H1 (cell line): ENCODE measurements around the gene CMKLR1. TPM values are rescaled to one million over a fixed set of nuclear protein-coding genes. Genes with fewer than 3 reads are reported as not detected.

ENCODE experiments used
- CTCF ChIA-PET: fragments of 300-600 bp; sonication (Branson Sonifier 250); formaldehyde crosslinking; loops from one replicate; lab custom pipeline; 2021; ENCODE audit not compliant: partially characterized antibody; lab: Charles Lee
- POLR2A ChIA-PET: fragments of 300-600 bp; sonication (Branson Sonifier 250); formaldehyde crosslinking; loops from one replicate; lab custom pipeline; 2021; ENCODE audit warnings: inconsistent platforms; ENCODE audit not compliant: partially characterized antibody; lab: Charles Lee
- DNase-seq, 2 experiments: peaks; one replicate each; pipeline versions ENCODE4 v3.0.0 to v3.0.0-alpha.2; 2010 to 2022; ENCODE audit warnings: low spot score in 2 of 2, low read depth in 1 of 2, mixed read lengths in 1 of 2
- FAIRE-seq: peaks from 2 replicates; lab custom pipeline; 2011; peaks lifted over from hg19 to GRCh38; lab: Jason Lieb, UNC
- H2AFZ ChIP-seq: 2 replicates; pipeline ENCODE4 v1.8.1; 2012; ENCODE audit warnings: low read length, inconsistent platforms
- H2AK5ac ChIP-seq: 2 replicates; pipeline ENCODE4 v1.6.1; 2013; ENCODE audit warnings: low read depth, low read length
- H2BK120ac ChIP-seq: replicated peaks from 2 replicates; pipeline ENCODE3; 2013; ENCODE audit warnings: low read depth, low read length, inconsistent platforms
- H2BK12ac ChIP-seq: 2 replicates; pipeline ENCODE4 v1.6.1; 2013; ENCODE audit warnings: low read depth, low read length
- H2BK15ac ChIP-seq: 2 replicates; pipeline ENCODE4 v1.6.1; 2013; ENCODE audit warnings: low read length
- H2BK20ac ChIP-seq: 2 replicates; pipeline ENCODE4 v1.6.1; 2013; ENCODE audit warnings: low read length
- H2BK5ac ChIP-seq: 2 replicates; pipeline ENCODE4 v1.6.1; 2013; ENCODE audit warnings: low read depth, low read length
- H3K14ac ChIP-seq: 2 replicates; pipeline ENCODE4 v1.6.1; 2013; ENCODE audit warnings: inconsistent platforms; ENCODE audit not compliant: insufficient read length
- H3K18ac ChIP-seq: 2 replicates; pipeline ENCODE4 v1.6.1; 2013; ENCODE audit warnings: low read length; ENCODE audit errors: extremely low read depth
- H3K23ac ChIP-seq: 2 replicates; pipeline ENCODE4 v1.6.1; 2013; ENCODE audit warnings: inconsistent platforms; ENCODE audit not compliant: insufficient read length
- H3K23me2 ChIP-seq: 2 replicates; pipeline ENCODE4 v1.6.1; 2013; ENCODE audit warnings: low read depth, low read length
- H3K27ac ChIP-seq: 2 replicates; pipeline ENCODE4 v1.6.1; 2011; ENCODE audit warnings: low read depth, low read length, inconsistent platforms
- H3K27me3 ChIP-seq, 4 experiments: replicated peaks in 1 of 4; 1 replicate in 1 of 4; 2 replicates in 3 of 4; pipeline versions ENCODE4 v1.6.1 to v1.8.1; 2011 to 2013; ENCODE audit warnings: low read length in 3 of 4, mild to moderate bottlenecking in 3 of 4, inconsistent platforms in 2 of 4, mixed read lengths in 2 of 4, moderate library complexity in 1 of 4; ENCODE audit not compliant: control insufficient read depth in 3 of 4, insufficient read depth in 3 of 4; ENCODE audit errors: extremely low read depth in 1 of 4
- H3K36me3 ChIP-seq, 4 experiments: 2 replicates each; pipeline versions ENCODE4 v1.6.1 to v1.8.1; 2011 to 2013; ENCODE audit warnings: mild to moderate bottlenecking in 4 of 4, low read length in 3 of 4, moderate library complexity in 2 of 4, control low read depth in 1 of 4, inconsistent platforms in 1 of 4; ENCODE audit not compliant: insufficient read depth in 4 of 4, control insufficient read depth in 2 of 4
- H3K4ac ChIP-seq: replicated peaks from 2 replicates; pipeline ENCODE3; 2013; ENCODE audit warnings: low read length, low read depth, mixed read lengths, inconsistent platforms; ENCODE audit not compliant: insufficient read length
- H3K4me1 ChIP-seq, 4 experiments: replicated peaks in 1 of 4; 1 replicate in 1 of 4; 2 replicates in 3 of 4; pipeline versions ENCODE4 v1.6.1 to v1.8.1; 2011 to 2013; ENCODE audit warnings: low read length in 3 of 4, inconsistent platforms in 2 of 4, mixed read lengths in 1 of 4; ENCODE audit not compliant: insufficient read depth in 4 of 4, control insufficient read depth in 3 of 4
- H3K4me2 ChIP-seq, 2 experiments: 2 replicates each; pipeline versions ENCODE4 v1.6.1 to v1.8.1; 2011 to 2013; ENCODE audit warnings: low read depth in 2 of 2, low read length in 2 of 2, control low read depth in 1 of 2, inconsistent platforms in 1 of 2, mild to moderate bottlenecking in 1 of 2; ENCODE audit not compliant: insufficient read depth in 1 of 2
- H3K4me3 ChIP-seq, 4 experiments: fragments of 200-600, 300-600 bp in 1 of 4; sonication (generic), shearing (Covaris generic), sonication (Bioruptor Twin) in 1 of 4; 2 replicates each; pipeline versions ENCODE4 v1.5.1 to v1.8.1; 2011 to 2016; ENCODE audit warnings: low read length in 4 of 4, low read depth in 3 of 4, control low read depth in 2 of 4, inconsistent platforms in 2 of 4, mild to moderate bottlenecking in 2 of 4, mixed read lengths in 1 of 4, moderate library complexity in 1 of 4; ENCODE audit not compliant: insufficient read depth in 2 of 4; ENCODE audit errors: extremely low read depth in 1 of 4
- H3K56ac ChIP-seq: replicated peaks from 2 replicates; pipeline ENCODE3; 2013; ENCODE audit warnings: low read depth, mild to moderate bottlenecking, mixed read lengths, low read length, inconsistent platforms; ENCODE audit not compliant: insufficient read length
- H3K79me1 ChIP-seq: 2 replicates; pipeline ENCODE4 v1.6.1; 2013; ENCODE audit warnings: low read depth, low read length, control low read depth
- H3K79me2 ChIP-seq, 2 experiments: 2 replicates each; pipeline versions ENCODE4 v1.6.1 to v1.8.1; 2012 to 2013; ENCODE audit warnings: low read length in 2 of 2, mild to moderate bottlenecking in 2 of 2, inconsistent platforms in 1 of 2; ENCODE audit not compliant: insufficient read depth in 2 of 2, control insufficient read depth in 1 of 2
- H3K9ac ChIP-seq, 4 experiments: replicated peaks in 1 of 4; 1 replicate in 1 of 4; 2 replicates in 3 of 4; pipeline versions ENCODE4 v1.6.1 to v1.8.1; 2011 to 2013; ENCODE audit warnings: low read depth in 3 of 4, low read length in 3 of 4, control low read depth in 2 of 4, mild to moderate bottlenecking in 2 of 4, moderate library complexity in 2 of 4, inconsistent platforms in 1 of 4; ENCODE audit errors: extremely low read depth in 1 of 4
- H3K9me3 ChIP-seq, 2 experiments: 2 replicates each; pipeline versions ENCODE4 v1.6.1 to v1.8.1; 2012 to 2013; ENCODE audit warnings: mild to moderate bottlenecking in 2 of 2, moderate library complexity in 2 of 2, control low read depth in 1 of 2, inconsistent platforms in 1 of 2, low read depth in 1 of 2, low read length in 1 of 2, mixed read lengths in 1 of 2; ENCODE audit not compliant: insufficient read depth in 2 of 2
- H4K20me1 ChIP-seq, 2 experiments: replicated peaks in 1 of 2; 2 replicates each; pipeline versions ENCODE3 to v1.8.1; 2011 to 2013; ENCODE audit warnings: inconsistent platforms in 2 of 2, low read length in 2 of 2, mild to moderate bottlenecking in 1 of 2; ENCODE audit not compliant: insufficient read depth in 2 of 2, control insufficient read depth in 1 of 2
- H4K5ac ChIP-seq: 2 replicates; pipeline ENCODE4 v1.6.1; 2013; ENCODE audit warnings: low read length, low read depth, mixed read lengths, inconsistent platforms; ENCODE audit not compliant: insufficient read length
- H4K8ac ChIP-seq: 2 replicates; pipeline ENCODE4 v1.8.0; 2013; ENCODE audit warnings: mild to moderate bottlenecking, moderate library complexity, low read length, inconsistent platforms; ENCODE audit not compliant: insufficient read depth; ENCODE audit errors: extremely low read depth
- H4K91ac ChIP-seq: replicated peaks from 2 replicates; pipeline ENCODE3; 2013; ENCODE audit warnings: low read length, mixed read lengths, inconsistent platforms; ENCODE audit not compliant: insufficient read length
- ATF2 ChIP-seq: IDR thresholded peaks from 2 replicates; pipeline ENCODE4 v1.6.1; 2012; ENCODE audit warnings: low read length, inconsistent platforms
- CBX8 ChIP-seq: fragments of 300-800, 300-1000 bp; sonication (generic); IDR thresholded peaks from 2 replicates; pipeline ENCODE4 v1.7.1; 2016; ENCODE audit warnings: low read depth, low read length, borderline replicate concordance
- CTBP2 ChIP-seq: IDR thresholded peaks from 2 replicates; pipeline ENCODE4 v1.7.0; 2011; ENCODE audit warnings: borderline replicate concordance, mild to moderate bottlenecking, moderate library complexity, mixed read lengths, low read length; ENCODE audit not compliant: insufficient read depth, insufficient read length
- E2F6 ChIP-seq: IDR thresholded peaks from 2 replicates; pipeline ENCODE4 v1.6.1; 2012; ENCODE audit warnings: inconsistent platforms
- FOSL1 ChIP-seq: IDR thresholded peaks from 2 replicates; pipeline ENCODE4 v1.6.1; 2011; ENCODE audit warnings: mild to moderate bottlenecking, low read depth, low read length, moderate library complexity; ENCODE audit not compliant: insufficient read depth
- RXRA ChIP-seq: IDR thresholded peaks from 2 replicates; pipeline ENCODE4 v1.6.1; 2011; ENCODE audit warnings: low read depth, mild to moderate bottlenecking, low read length, moderate library complexity; ENCODE audit not compliant: insufficient read depth
- TCF12 ChIP-seq: IDR thresholded peaks from 2 replicates; pipeline ENCODE4 v1.6.1; 2011; ENCODE audit warnings: low read depth, mild to moderate bottlenecking, low read length
- ZNF274 ChIP-seq: IDR thresholded peaks from 2 replicates; pipeline ENCODE4 v1.7.0; 2012; ENCODE audit warnings: low read length, borderline replicate concordance; ENCODE audit errors: extremely low read depth
- WGBS, 2 experiments: shearing (Covaris generic) in 1 of 2; methylation state at CpG; one replicate each; pipeline versions ENCODE4 v1.1.6 to v1.1.7; 2013 to 2015; ENCODE audit warnings: low lambda C conversion rate in 2 of 2, mixed read lengths in 2 of 2, inconsistent platforms in 1 of 2, low coverage in 1 of 2, missing lambda C conversion rate in 1 of 2; ENCODE audit not compliant: insufficient replicate concordance in 2 of 2, insufficient coverage in 1 of 2, insufficient read length in 1 of 2; ENCODE audit errors: extremely low coverage in 1 of 2, missing lambda C conversion rate in 1 of 2; 5-methylcytosine and 5-hydroxymethylcytosine counted together
- polyA plus RNA-seq, 7 experiments: library from polyadenylated mRNA; depleted of rRNA in 3 of 7; stranded (reverse) in 5 of 7; unstranded in 2 of 7; fragments of >200 nt in 5 of 7; fragments of 200-250 nt in 2 of 7; gene quantifications; 1 replicate in 5 of 7; 2 replicates in 1 of 7; 4 replicates in 1 of 7; pipeline versions ENCODE4 v1.2.1 to v1.2.3, GENCODE V29; 2011 to 2013; ENCODE audit warnings: missing spikeins in 2 of 7, mixed read lengths in 2 of 7
- total RNA-seq: library from RNA; stranded (reverse); fragmentation: NEBNext Ultra II Directional; extraction: Animal tissue kit (Norgen Biotek cat#: 25700); gene quantifications from 2 replicates; pipeline ENCODE4 v1.2.1, GENCODE V29; 2021

Gene CMKLR1
- total and polyA plus RNA-seq, 2 of the 8 experiments (the other 6 are each of a cell fraction or from before 2014, with no cell fraction given), result 2.1 to 2.8 TPM

GRCh38 chr12:108299516-108299915, 39.6 kb downstream of the CMKLR1 start:
- no peak for FAIRE-seq
- CTCF ChIA-PET, result interaction anchor here (1.5 to 2.2 kb wide), 4 partner anchors 9 to 158 kb away, joined by 4 to 8 read pairs (median 4); no protein-coding TSS in a partner anchor
- no peaks in the 10 kb centered on the region for H4K20me1 ChIP-seq
- TF ChIP-seq ATF2, result no peak
- TF ChIP-seq FOSL1, result no peak
- TF ChIP-seq CTBP2, result no peak
- TF ChIP-seq ZNF274, result no peak
- no peak for TF ChIP-seq RXRA
- no peak for TF ChIP-seq E2F6
- no peak for TF ChIP-seq TCF12
- no peak for TF ChIP-seq CBX8

More at GRCh38 chr12:108299516-108299915, 39.6 kb downstream of the CMKLR1 start:
- Histone ChIP-seq H3K79me2 (no peaks in the 10 kb centered on the region), H3K23ac (no peak overlapping the region), H4K5ac (no peak overlapping the region), H3K56ac (no peak overlapping the region), H4K8ac (no peak overlapping the region), H2BK5ac (no peak overlapping the region), H3K36me3 (no peaks in the 10 kb centered on the region), H2BK12ac (no peak overlapping the region), H4K91ac (no peak overlapping the region), H2BK20ac (no peak overlapping the region), H2AFZ (no peak overlapping the region), H3K4me3 (no peak overlapping the region), H3K4me2 (no peak overlapping the region), H2BK15ac (no peak overlapping the region), H3K4ac (no peak overlapping the region), H3K27ac (no peak overlapping the region), H2BK120ac (no peak overlapping the region), H3K4me1 (peaks cover 4 to 22% (median 11%) of the 10 kb centered on the region in 4 experiments), H3K14ac (no peak overlapping the region), H3K18ac (no peak overlapping the region), H3K9ac (no peak overlapping the region), H3K27me3 (no peaks in the 10 kb centered on the region), H3K9me3 (no peaks in the 10 kb centered on the region), H2AK5ac (no peak overlapping the region), H3K23me2 (no peaks in the 10 kb centered on the region), H3K79me1 (no peaks in the 10 kb centered on the region)
- POLR2A ChIA-PET, result interaction anchor here (1.0 kb wide), 1 partner anchor 9 kb away, joined by 4 read pairs; no protein-coding TSS in a partner anchor
- 77% methylated on average over 4 of the region's 4 CpGs; no CpG with 5 or more reads in 1 of the 2 experiments for WGBS, 2 experiments
- DNase-seq, result no peak
